ENCODE data around the gene FILIP1L.

The FILIP1L gene

GRCh38 chr3:99949956-99950670 lies 164.2 kb downstream of the FILIP1L start:
- DNase-seq (ENCODE audit: low read depth), result no peak
- no peak overlapping the region for H3K4me3 ChIP-seq (ENCODE audit: low read length)
- TF ChIP-seq CTCF (conservative IDR thresholded peaks at IDR 0.05; ENCODE audit: low read depth, low read length), result no peak

GRCh38 chr3:99948467-99949089 lies 165.7 kb downstream of the FILIP1L start:
- no peak for DNase-seq (ENCODE audit: low read depth)
- TF ChIP-seq CTCF (conservative IDR thresholded peaks at IDR 0.05; ENCODE audit: low read depth, low read length), result no peak
- no peak overlapping the region for H3K4me3 ChIP-seq (ENCODE audit: low read length)

- DNase-seq (ENCODE audit: low read depth), result no peak
- TF ChIP-seq CTCF (conservative IDR thresholded peaks at IDR 0.05; ENCODE audit: low read depth, low read length), result no peak
- H3K4me3 ChIP-seq (ENCODE audit: low read length), result no peak overlapping the region
Observed at GRCh38 chr3:99947356-99947755, 166.9 kb downstream of the FILIP1L start.

GRCh38 chr3:99945328-99945995 lies 168.8 kb downstream of the FILIP1L start:
- no peak for DNase-seq (ENCODE audit: low read depth)
- H3K4me3 ChIP-seq (ENCODE audit: low read length), result no peak overlapping the region
- no peak for TF ChIP-seq CTCF (conservative IDR thresholded peaks at IDR 0.05; ENCODE audit: low read depth, low read length)

GRCh38 chr3:99943931-99944761 lies 170.2 kb downstream of the FILIP1L start:
- no peak for DNase-seq (ENCODE audit: low read depth)
- TF ChIP-seq CTCF (conservative IDR thresholded peaks at IDR 0.05; ENCODE audit: low read depth, low read length), result no peak
- H3K4me3 ChIP-seq (ENCODE audit: low read length), result no peak overlapping the region

- H3K4me3 ChIP-seq (ENCODE audit: low read length), result no peak overlapping the region
- no peak for TF ChIP-seq CTCF (conservative IDR thresholded peaks at IDR 0.05; ENCODE audit: low read depth, low read length)
- no peak for DNase-seq (ENCODE audit: low read depth)
Observed at GRCh38 chr3:99941211-99941610, 173.1 kb downstream of the FILIP1L start.

Measured in retinal pigment epithelial cell (primary cell).